OCI-LY1 (cell line): ENCODE results near the gene SLC25A26.

ENCODE experiments used
- CTCF ChIP-seq: fragments of 200-600 bp; sonication (generic), shearing (Covaris generic); IDR thresholded peaks from 2 replicates; pipeline ENCODE4 v1.5.1; 2017; ENCODE audit warnings: mild to moderate bottlenecking, antibody characterized with exemption, low read length, moderate library complexity, mixed read lengths
- EZH2 ChIP-seq: fragments of 200-600 bp; sonication (generic), shearing (Covaris generic); IDR thresholded peaks from 2 replicates; pipeline ENCODE4 v1.8.0; 2017; ENCODE audit warnings: borderline replicate concordance, mixed run types, mild to moderate bottlenecking, antibody characterized with exemption, low read length, moderate library complexity, mixed read lengths

GRCh38 chr3:66342717-66343356, 122.0 kb downstream of the SLC25A26 start:
- TF ChIP-seq CTCF (no peak), EZH2 (no peak)
